Measurements from ENCODE around the gene TCL1B.
A peak's percentile ranks its signal among the peaks of the same experiment; 100 is the strongest.

Gene TCL1B

DNA sequence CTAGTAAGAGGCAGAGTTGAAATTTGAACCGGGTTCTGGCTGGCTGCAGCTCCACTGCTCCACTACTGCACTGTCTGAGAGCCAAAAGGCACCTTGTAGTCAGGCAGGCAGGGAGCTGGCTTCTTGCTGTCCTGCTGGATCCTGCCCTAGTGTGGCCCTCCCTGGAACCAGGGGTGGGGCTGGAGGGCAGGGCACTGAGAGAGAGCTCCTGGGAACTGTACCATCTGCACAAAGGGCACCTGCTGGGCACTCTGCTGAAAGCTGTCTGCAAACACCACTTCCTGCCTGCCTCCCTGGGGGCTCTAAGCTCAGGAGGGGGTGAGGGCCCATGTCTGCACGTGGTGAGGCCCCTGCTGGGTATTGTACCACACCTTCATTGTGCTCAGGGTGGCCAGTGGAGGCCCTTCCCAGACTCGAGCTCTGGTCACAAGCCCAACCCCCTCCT is 19.0 kb upstream of the TCL1B start:
- no peak for DNase-seq

DNA sequence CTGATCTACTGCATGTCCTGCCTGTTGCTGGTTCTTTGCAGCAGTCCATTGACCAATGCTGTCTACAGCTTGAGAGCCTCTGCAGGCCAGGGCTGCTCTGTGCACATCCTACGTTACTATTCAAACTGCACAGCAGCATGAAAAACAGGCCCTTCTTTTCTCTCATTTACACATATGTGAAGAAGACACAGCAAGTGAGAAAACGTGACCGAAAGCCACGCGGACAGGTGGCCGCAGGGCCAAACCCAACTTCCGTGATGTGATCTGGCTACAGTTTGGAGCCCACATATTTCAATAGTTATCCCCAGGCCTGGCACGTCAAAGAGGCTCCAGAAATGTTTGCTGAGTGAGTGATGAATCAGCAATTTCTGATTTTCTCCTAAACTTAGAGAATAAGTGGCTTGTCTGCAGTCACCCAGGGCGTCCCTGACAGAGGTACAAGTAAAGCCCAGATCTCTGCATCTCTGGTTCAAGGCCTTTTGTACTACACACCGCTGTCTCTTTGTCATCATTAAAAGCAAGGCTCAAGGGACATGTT is 17.9 kb upstream of the TCL1B start:
- DNase-seq: no peak

DNA sequence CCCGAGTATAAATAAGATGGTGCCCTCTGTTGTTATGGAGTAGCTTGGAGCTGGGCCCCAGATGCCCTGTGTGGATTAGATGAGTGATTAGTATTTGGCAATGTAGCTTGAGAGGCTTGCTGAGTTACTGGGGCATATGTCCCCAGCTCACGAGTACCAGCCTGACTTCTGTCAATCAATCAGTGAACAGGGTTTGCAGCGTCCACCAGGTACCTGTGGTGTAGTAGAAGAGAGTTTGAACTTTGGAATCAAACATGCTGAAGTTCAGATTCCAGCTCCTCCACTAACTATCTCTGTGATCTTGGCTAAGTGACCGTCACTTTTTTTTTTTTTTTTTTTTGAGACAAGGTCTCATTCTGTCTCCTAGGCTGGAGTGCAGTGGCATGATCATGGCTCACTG is 11.6 kb upstream of the TCL1B start:
- DNase-seq: no peak

DNA sequence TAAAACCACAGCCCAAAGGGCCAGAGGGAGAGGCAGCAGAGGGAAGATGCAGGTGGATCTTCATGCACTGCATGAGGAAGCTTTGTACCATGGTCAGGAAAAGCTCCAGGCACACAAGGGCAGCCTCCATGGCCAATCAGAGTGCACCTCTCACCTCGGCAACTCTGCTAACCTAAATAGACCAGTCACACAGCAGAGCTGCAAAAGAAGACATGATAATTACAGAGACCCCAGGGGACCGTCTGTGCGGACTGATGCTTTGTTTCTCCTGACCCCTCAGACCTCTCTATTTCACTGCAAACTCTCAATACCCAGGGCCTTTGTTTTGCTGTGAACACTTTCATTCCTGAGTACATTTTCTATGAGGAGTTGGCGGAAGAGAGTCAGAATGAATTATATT is 10.7 kb upstream of the TCL1B start:
- no peak for DNase-seq

DNA sequence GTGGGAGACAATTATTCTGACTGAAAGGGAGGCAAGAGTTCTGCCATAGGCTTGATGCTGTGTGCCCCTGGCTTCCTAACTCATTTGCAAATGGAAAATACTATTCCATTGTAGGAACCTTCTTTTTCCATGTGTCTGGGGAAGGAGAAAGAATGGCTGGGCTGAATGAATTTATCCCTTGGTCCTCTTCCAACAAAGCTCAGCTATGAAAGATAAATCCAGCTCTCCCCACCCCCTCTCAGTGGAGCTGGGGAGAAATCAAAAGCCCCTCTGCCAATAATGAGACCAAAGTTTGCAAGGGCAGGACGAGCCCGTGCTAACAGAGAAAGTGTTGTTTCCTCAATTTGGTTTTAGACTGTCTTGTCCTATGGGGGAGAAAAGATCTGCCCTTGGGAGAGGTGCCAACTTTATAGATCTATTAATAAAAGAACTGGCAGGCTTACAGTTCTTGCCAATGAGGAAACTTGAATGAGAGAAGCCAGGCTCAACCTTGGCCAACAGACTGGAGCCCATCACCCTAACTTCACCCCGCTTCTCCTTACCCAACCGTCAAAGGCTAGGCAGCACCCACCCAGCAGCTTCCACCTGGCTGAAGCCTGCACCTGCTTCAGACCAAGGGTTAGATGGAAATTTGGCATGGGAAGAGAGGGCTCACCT is 8.9 kb upstream of the TCL1B start:
- no peak for DNase-seq

DNA sequence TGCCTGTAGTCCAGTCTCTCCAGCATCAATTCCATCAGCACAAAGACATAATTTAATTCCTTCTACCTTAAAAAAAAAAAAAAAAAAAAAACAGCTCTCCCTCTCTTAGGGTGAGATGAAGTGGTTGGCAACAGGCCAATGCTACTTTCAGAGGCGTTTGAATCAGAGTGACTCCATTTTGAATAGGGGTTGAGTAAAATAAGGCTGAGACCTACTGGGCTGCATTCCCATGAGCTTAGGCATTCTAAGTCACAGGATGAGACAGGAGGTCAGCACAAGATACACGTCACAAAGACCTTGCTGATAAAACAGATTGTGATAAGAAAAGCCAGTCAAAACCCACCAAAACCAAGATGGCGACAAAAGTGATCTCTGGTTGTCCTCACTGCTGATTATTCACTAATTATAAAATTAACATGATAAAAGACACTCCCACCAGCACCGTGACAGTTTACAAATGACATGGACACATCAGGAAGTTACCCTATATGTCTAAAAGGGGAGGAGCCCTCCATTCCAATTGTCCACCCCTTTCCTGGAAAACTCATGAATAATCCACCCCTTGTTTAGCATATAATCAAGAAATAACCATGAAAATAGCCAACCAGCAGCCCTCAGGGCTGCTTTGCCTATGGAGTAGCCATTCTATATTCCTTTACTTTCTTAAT is 6.9 kb upstream of the TCL1B start:
- no peak for DNase-seq

DNA sequence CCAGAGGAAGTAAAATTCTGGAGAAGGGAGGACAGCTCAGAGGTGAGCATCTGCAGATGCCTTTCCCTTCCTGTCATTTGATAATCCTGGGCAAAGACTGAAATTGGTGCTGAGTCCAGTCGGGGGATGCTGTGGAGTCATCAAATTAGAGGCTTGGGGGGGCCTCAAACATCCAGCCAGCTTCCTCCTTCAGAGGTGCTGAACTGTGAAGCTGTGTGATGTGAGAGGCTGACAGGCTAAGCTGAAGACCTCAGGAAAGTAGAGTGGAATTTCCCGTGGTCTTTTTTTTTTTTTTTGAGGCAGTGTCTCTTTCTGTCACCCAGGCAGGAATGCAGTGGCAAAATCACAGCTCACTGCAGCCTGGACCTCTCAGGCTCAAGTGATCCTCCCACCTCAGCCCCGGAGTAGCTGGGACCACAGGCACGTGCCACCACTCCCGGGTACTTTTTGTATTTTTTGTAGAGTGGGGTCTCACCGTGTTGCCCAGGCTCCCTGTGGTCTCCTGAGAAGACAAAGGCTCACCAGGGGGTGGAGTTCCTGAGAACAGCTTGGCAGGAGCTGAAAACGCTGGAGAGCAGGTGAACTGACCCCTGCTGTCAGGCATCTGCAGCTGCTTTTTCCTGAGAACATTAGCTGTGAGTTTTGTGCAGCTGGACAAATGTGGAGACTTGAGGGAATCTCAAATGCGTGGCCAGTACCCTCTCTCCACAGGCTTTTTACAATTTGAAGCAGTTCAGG is 6.1 kb upstream of the TCL1B start:
- no peak for DNase-seq

DNA sequence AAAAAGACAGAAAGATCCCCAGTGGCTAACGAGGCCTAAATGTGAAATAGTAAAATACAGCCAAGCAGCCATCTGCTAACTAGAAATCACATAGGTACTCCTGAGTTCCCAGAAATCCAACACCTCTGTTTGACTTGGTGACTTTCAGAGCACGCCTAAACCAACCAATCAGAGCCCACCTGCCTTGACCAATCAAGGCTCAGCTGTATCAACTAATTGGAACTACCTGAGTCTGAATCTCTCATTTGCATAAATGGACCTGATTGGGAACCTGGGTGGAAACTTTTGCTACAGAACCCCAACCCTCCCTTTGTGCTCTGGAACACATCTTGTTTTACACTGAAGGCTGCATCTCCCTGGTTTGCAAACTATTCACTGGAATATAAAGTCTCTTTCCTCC is 5.1 kb upstream of the TCL1B start:
- DNase-seq: no peak

DNA sequence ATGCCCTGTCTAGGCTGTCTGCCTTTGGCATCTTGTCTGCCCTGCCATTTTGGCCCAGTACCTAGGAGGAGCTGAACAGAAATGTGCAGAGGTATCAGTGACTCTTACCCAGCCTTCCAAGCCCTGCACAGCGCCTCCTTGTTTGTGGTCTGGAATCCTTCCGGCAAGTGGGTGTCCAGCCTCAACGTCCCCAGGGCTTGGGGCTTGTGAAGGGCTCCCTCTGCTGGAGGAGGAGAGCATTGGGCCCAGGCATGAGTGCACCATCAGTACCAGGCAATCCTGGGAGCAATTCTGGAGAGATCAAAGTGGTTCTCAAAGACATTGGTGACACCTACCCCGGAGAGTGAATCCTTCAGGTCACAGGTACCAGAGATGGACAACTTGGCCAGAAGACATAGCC is 2.4 kb upstream of the TCL1B start:
- DNase-seq: no peak

DNA sequence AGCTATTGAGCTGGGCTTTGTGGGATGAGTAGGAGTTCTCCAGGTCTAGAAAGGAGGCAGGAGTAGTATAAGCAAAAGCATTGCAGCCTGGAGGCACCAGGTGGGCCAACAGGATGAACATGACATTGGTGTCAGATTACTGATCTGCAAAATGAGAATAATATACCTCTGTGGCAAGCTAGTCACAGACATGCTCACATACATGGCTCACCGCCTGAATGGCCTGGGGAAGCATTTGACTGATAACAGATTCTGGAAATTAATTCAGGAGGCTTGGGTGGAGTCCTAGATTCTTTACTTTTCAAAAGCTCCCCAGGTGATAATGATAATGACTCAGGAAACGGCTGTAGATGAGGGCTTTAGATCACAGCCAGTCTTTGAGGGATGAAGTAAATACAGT is 709 bp downstream of the TCL1B start:
- no peak for DNase-seq

DNA sequence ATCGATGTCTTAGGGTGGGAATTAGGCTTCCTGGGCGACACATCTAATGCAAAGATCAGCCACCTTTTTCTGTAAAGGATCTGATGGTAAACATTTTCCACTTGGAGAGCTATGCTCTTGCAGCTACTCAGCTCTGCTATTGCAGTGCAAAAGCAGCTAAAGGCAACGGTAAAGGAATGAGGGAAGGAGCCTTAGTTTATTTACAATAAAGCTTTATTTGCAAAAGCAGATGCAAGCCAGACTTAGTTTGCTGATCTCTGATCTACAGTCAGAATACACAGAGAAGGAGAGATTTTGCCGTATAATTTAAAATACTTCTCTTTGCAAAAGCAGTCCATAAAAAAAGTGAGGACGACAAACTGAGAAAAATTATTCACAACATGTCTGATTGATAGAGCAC is 3.2 kb downstream of the TCL1B start:
- DNase-seq: peak; percentile 13

DNA sequence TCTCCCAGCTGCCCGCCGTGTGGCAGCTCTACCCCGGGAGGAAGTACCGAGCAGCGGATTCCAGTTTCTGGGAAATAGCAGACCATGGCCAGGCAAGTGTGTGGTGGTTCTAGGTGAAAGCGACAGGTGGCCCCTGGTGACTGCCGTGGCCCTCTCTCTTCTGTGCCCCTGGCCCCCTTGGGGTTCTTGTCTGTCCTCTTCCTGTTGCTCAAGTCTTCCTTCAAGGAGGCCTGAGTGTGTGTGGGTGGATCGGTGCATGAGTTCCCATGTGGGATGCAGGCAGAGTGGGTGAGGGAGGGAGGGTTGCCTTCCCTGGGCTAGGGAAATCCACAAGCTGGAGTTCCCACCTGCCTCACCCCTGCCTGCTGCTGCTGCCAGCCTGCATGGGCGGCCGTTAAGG is 4.6 kb downstream of the TCL1B start:
- peak; percentile 30 for DNase-seq

DNA sequence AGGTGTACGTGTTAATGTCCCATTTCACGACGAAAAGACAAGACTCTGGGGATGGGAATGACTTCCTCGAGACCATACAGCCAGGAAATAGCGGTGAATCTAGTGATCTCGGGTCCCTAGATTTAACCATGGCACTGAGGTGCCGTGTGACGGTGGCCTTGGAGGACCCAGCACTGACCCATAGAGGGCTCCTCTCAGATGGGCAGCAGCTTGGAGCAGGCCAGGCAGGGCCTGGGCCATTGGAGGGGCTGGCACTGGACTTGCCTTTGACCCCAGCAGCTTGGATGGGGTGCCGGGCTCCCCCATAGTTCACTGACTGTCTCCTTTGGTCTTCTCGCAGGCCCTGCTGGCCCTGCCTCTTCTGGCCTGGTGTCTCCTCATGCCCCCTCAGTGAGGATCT is 5.4 kb downstream of the TCL1B start:
- peak; percentile 32 for DNase-seq

DNA sequence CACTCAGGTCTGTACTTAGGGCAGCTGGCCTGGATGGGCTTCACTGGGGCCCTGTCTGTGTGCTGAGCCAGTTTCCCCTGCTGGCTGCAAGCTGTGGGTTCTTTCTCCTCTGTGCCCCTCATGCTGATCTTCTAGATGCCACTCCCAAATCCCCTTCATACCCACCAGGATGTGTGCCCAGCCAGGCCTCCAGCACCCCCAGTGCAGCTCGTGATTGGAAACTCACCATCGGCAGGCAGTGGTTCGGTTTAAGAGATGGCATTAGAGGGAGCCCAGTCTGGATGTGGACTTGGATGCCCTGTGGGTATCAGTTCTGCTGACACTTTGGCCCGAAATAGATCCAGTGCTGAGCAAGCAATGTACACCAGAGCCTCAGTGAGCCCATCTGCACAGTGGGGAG is 5.9 kb downstream of the TCL1B start:
- no peak for DNase-seq

DNA sequence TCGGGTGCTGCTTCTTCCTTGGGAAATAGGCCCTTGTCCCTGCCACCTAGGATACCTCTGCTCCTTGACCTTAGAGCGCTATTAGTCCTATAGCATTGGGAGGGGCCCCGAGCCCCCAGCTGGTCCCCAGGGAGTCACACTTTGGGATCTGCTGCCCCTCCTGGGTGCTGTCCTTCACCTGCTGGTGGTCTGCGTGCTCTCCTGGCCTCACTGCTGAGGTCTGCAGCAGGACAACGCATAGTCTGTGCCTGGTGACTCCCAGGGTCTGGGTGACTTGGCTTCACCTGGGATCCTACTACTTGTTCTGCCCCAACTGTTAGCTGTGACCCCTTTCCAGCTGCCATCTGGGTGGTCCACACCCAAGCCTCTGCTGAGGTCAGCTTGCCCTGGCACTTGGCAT is 8.8 kb downstream of the TCL1B start:
- no peak for DNase-seq

DNA sequence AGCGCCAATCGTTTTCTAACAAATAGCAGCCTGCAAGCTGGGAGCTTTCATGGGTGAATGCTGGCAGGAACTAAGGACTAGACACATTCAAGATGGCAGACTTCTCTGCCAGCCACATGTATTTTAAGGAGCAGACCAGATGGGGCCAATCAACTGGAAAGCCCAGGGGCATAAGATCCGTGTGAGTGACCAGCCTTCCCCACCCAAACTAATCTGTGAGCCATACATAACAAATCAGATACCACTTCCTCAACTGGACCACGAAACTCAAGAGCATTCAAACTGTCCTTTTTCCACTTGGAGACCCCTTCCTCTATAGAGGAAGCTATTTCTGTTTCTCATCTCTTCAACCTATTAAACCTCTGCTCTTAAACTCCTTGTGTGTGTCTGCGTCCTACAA is 9.7 kb downstream of the TCL1B start:
- no peak for DNase-seq

DNA sequence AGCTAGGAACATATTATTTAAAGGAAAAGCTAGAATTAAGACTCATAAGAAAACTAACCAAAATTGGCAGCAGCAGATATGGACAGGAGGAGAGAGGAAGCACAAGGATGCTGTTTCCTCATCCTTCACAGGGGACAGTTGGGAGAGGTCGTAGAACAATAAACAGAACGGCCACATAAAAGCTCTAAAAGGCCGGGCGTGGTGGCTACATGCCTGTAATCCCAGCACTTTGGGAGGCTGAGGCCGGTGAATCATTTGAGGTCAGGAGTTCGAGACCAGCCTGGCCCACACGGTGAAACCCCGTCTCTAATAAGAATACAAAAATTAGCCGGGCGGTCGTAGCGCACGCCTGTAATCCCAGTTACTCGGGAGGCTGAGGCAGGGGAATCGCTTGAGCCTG is 10.5 kb downstream of the TCL1B start:
- DNase-seq: no peak

DNA sequence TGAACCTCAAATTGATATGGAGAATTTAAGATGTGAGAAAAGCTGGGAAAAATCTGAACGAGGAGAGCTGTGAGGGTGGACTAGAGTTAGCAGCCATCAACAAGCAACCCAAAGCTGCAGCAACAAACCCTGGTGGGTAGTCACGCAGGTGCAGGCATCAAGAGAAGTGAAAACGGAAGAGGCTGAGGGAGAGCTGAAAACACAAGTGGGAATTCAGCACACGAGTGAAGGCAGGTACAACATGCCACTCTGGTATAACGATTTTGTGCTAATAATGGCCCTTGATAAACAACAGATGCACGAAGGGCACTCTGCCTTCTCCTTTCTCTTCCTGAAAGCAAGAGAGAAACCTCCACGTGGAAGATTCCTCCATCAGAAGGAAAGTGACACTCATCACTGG is 11.5 kb downstream of the TCL1B start:
- DNase-seq: no peak

DNA sequence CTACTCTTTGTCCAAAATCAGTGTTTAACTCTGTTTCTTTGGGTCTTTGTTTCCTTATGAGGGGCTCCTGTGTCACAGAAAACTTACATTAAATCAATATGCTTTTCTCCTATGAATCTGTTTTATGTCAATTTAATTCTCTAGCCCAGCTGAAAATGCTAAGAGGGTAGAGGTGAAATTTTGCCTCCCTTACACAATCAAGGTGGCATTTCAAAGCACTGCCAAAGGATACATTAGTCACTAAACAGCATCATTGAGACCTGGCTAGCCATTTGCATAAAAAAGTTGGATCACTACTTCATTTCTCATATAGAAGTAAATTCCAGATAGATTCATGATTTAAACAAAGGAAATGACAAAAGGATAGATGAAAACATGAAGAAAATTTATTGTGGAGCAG is 12.1 kb downstream of the TCL1B start:
- no peak for DNase-seq

DNA sequence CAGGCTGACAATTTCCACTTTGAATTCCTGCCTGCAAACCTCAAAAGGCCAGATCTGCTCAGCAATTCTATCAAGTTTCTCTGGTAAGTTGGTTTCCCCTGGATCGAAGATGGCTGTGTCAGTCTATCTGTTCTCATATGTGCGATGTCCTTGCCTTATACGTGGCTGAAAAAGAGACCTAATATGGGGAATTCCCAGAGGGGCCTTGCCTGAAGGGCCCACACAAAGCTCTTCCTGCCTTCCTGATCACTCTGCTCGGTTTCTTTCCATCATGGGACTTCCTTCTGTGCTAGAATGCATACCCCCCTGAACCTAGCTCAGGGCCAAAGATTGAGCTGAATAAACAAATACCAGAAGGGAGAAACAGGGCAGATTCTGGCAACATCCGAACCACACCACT is 13.2 kb downstream of the TCL1B start:
- no peak for DNase-seq

DNA sequence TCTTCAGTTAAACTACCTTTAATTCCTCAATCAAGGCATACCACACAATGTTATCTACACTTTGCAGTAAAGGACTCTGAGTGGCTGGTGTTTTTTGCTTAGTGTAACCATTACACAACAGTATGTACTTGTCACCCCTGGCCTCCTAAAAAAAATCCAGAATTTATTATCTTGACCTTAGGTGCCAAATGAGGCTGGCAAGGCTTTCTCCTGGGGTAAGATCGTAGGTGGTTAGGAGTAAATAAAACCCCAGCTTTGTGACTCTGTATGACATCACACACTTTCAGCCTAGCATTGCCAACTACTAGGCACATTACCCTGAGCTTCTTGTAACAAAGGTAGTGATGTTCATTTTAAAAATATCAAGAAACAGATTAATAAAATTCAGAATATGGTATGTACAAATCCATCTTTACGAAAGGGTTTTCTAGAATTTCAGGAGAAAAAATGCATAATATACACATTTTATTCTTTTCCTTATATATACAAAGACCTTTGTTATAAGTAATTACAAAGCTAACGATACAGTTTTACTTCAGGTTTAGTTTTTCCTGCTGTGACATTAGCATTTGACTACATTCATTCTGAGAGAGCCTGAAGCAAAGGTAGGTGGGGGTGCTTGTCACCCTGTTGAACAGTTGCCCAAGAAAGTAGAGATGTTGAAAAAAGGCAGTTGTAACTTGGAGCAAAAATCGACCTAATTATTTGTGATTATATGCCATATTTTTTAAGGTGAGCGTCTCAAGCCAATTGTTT is 14.2 kb downstream of the TCL1B start:
- DNase-seq: no peak

DNA sequence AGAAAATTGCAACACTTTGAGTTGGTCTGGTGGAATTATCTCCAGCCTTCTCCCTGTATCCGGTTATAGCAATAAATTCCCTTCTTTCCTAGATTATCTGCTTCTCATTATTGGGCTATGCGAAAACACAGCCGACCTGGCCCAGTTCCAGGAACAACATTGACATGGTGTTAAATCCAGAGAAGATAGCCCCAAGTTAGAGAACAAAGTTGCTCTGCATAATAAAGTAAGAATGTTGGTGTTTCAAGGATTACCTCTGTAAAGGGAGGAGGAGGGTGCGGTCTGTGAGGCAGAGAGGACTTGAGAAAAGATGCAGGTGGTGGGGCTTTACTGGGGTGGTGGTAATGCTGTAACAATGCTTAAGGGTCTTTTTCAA is 15.6 kb downstream of the TCL1B start:
- DNase-seq: no peak

DNA sequence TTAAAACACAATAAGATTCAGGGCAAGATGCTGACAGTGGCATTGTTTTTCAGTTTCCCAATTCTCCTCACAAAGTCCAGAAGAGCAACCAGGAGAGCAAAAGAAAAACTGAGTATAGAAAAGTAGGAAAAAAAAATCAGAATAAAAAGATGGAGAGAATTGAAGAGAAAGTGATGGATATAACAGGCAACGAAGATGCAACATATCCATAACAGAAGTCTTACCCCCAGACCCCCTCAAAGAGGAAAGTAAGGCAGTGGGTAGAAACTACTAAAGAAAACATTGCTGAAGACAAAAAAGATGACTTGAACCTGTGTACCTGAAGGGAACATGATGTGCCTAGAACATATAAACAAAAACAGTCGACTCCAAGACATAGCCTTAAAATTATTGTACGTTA is 17.1 kb downstream of the TCL1B start:
- DNase-seq: no peak
